SIG-M5 treated with dmso at 0.1 percent for 504 hours (cell line): Measurements from ENCODE around the gene CLCA2.
A peak's percentile ranks its signal among the peaks of the same experiment; 100 is the strongest.

Source experiments
- DNase-seq: peaks from one replicate; lab custom pipeline; 2025; ENCODE audit not compliant: unreplicated experiment; lab: John Stamatoyannopoulos, UW

The CLCA2 gene, protein sequence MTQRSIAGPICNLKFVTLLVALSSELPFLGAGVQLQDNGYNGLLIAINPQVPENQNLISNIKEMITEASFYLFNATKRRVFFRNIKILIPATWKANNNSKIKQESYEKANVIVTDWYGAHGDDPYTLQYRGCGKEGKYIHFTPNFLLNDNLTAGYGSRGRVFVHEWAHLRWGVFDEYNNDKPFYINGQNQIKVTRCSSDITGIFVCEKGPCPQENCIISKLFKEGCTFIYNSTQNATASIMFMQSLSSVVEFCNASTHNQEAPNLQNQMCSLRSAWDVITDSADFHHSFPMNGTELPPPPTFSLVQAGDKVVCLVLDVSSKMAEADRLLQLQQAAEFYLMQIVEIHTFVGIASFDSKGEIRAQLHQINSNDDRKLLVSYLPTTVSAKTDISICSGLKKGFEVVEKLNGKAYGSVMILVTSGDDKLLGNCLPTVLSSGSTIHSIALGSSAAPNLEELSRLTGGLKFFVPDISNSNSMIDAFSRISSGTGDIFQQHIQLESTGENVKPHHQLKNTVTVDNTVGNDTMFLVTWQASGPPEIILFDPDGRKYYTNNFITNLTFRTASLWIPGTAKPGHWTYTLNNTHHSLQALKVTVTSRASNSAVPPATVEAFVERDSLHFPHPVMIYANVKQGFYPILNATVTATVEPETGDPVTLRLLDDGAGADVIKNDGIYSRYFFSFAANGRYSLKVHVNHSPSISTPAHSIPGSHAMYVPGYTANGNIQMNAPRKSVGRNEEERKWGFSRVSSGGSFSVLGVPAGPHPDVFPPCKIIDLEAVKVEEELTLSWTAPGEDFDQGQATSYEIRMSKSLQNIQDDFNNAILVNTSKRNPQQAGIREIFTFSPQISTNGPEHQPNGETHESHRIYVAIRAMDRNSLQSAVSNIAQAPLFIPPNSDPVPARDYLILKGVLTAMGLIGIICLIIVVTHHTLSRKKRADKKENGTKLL

GRCh38 chr1:86423873-86424272, at the start of gene CLCA2:
CLCA2 (plus strand) TSS chr1:86424171; CDS start chr1:86424248, 77 bp downstream.
- no peak for DNase-seq

DNA sequence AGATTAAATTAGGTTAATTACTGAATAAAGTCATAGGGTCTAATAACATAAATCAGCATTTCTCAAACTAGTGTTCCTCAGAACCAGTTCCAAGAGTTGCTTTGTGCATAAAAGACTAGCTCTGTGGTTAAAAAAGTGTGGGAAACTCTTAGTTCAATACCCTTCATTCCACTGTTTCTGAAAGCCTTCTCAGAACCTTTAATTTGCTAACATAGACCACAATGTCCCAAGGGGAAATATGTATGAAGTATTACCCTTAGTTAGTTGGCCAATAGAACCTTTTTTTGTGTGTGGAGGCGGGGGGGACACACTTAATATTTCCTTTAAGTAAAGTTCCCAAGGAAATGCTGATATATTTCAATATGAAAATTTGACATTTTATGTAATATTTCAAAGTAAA, 48.3 kb upstream of the CLCA2 start:
- DNase-seq: no peak

DNA sequence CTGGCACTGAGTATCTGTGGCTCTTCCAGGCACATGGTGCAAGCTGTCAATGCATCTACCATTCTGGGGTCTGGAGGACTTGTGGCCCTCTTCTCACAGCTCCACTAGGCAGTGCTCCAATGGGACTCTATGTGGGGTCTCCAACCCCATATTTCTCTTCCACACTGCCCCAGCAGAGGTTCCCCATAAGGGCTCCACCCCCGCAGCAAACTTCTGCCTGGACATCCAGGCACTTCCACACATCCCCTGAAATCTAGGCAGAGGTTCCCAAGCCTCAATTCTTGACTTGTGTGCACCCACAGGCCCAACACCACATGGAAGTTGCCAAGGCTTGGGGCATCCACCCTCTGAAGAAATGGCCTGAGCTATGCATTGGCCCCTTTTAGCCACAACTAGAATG, 46.6 kb upstream of the CLCA2 start:
- no peak for DNase-seq

DNA sequence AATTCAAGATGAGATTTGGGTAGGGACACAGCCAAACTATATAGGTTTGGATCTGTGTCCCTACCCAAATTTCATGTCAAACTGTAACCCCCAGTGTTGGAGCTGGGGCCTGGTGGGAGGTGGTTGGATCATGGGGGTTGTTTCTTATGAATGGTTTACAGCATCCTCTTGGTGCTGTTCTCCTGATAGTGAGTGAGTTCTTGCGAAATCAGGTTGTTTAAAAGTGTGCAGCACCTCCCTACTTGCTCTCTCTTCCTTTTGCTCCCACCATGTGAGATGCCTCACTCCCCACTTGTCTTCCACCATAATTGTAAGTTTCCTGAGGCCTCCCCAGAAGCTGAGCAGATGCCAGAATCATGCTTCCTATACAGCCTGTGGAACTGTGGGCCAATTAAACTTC, 45.2 kb upstream of the CLCA2 start:
- DNase-seq: no peak

- DNase-seq: peak; percentile 57
Observed at GRCh38 chr1:86380257-86380861, 43.6 kb upstream of the CLCA2 start.

- DNase-seq: no peak
Observed at GRCh38 chr1:86381223-86381622, 42.7 kb upstream of the CLCA2 start.

- DNase-seq: no peak
Observed at GRCh38 chr1:86382878-86383277, 41.1 kb upstream of the CLCA2 start.

GRCh38 chr1:86387916-86388627, 35.9 kb upstream of the CLCA2 start:
- no peak for DNase-seq

DNA sequence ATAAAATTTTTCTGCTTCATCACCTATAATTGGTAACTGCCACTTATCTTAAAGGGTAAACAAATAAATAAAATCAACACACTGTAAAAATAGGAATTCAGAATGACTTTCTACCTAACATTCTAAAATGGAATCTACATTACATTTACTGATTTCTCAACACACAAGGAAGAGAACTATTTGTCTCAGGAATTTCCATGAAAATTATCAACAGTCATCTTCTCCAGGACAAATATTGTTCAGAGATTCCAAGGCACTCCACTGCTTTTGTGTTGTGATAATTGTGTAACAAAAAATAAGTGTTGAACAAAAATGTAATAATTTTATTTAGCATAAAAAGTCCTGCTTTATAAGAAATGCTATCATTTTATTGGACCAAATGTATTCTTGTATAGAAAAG, 35.2 kb upstream of the CLCA2 start:
- no peak for DNase-seq

GRCh38 chr1:86389307-86389706, 34.7 kb upstream of the CLCA2 start:
- DNase-seq: no peak

GRCh38 chr1:86394416-86394815, 29.6 kb upstream of the CLCA2 start:
- DNase-seq: no peak

- DNase-seq: peak; percentile 84
Observed at GRCh38 chr1:86395751-86396497, 28.0 kb upstream of the CLCA2 start, which contains the start of gene ODF2L. ODF2L (minus strand) TSS chr1:86396323; CDS start chr1:86387027, 9,296 bp downstream.

- peak; percentile 31 for DNase-seq
Observed at GRCh38 chr1:86396498-86396890, 27.5 kb upstream of the CLCA2 start.

DNA sequence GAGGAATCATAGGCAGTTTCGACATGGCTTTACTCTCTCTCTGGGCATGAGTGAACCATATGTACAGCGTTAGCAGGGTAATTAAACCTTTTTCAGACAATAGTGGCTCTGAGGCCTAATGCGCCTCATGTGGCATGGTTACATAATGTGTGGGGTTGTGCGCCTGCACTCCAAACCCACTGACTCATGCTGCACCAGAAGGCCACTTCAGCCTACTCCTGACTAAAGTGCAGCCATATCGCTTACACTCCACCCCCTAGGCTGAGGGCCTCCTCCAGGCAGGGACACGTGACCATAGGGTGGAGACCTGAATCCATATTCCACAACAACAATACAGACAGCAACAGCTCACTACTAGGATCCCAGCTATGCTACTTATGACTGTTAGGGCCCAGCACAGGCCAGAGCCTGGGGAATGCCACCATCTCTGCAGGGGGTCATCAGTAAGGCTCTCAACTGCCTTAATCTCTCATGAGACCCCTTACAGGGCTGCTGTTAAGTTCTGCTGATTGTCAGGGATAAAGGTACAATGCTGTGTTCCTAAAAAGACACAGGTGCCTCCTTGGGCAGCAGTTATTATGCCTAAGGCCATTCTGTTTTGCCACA, 14.5 kb upstream of the CLCA2 start:
- DNase-seq: no peak

DNA sequence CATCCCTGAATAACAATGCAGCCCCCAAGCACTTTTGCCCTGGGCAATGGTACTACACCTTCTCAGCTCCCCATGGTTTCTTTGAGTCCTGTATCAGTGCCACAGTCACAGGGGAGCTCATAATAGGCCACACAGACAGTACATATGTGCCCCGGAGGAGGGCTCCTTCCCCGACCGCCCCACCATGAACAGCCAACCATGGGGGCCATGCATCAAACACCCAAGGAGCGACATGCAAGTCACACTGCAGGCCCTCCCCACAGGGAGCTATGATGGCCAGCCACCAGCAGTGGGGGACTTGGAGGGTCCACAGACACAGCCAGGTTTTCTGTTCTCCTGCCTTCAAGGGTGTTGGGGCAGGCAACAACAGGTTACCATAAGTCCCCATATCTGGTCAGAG, 13.1 kb upstream of the CLCA2 start:
- DNase-seq: no peak

- no peak for DNase-seq
Observed at GRCh38 chr1:86416343-86416742, 7.6 kb upstream of the CLCA2 start.

DNA sequence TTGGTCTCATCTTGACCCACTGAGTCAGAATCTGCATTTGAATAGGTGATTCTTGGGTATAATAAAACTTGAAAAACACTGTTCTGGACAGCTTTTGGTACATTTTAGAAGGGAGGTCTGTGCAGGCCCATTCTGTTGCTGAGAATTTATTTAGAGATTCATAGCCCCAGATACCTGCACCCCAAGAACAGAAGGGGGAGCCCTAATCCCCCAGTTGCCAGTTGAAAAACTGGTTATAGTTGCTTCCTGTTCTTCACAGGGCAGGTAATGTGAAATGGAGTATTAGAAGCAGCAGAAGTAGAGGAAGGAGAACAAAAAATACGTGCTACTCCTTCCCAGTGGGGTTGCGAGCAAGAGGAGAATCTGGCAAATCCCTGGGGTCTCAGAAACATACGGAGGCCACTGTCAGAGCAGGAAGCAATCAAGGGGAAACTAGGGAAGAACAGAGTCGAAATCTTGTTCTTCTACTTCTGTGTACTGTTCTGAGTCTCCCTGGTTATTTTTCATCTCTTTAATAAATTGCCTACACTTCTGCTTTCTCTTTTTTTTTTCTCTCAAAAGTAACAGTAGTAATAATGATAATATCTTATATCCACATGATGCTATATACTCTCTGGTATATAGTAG, 4.6 kb upstream of the CLCA2 start:
- peak; percentile 17 for DNase-seq

DNA sequence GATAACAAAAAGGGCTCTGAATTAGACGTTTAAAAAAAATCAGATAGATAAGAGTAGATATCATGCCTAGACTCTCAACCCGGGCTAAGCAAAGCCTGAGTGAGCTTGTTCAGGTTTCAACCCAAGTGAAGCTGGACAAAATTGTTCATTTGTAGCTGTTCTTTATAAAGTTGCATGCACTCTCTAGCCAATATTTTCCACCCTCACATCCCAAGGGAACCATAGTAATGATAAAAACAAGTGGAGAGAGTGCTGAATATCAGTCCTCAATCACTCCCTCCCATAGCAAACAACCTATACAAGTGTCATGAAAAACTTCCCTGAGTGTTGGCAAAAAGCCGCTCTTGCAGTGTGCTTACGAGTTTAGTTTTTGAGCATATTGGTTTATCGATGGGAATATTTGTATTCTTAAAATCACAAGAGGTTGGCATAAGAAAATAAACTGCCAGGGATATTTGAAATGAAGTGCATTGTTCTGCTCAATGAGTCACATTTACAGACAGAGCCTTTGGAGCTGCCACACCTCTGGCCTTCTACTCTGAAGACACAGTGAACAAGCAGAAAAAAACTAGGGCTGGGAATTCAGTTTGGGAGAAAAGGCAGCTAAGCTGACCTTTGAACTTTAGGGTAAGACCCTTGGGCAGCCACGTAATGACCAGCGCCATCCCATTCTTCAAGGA, 2.2 kb upstream of the CLCA2 start:
- DNase-seq: no peak

DNA sequence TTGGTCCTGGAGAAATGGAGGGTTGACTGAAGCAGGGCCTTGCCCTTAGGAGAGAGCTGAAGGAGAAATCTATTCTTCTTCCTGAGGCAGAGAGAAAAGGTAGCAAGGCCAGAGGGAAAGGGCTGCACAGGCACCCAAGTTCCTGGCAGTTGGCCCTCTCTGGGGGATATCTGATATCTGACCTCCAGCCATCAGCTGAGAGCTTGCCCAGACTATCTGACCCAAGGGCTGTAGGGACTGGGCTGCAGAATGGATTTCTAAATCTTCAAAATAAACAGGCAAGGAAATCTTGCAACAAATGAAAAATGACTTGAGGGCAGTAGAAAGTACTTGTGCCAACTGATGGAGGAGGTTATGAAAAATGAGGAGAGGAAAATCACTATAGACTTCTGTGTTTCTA, 498 bp upstream of the CLCA2 start:
- DNase-seq: no peak
